ENCODE measurements around the gene RBM34. TPM values are rescaled to one million over a fixed set of nuclear protein-coding genes. Genes with fewer than 3 reads are reported as not detected.

RBM34 gene
- total and polyA plus RNA-seq, 2 donors (not counting 3 experiments of a cell fraction or from before 2014, with no cell fraction given): 16.1 to 80.7 TPM

GRCh38 chr1:235207209-235207565, 46.1 kb upstream of the RBM34 start:
- H3K36me3 ChIP-seq (ENCODE audit: control insufficient read depth in 2 of 2, extremely low read depth in 1 of 2, insufficient read depth in 2 of 2, low read length in 2 of 2): peaks cover 1 to 2% of the 10 kb centered on the region in 2 experiments
- dilution Hi-C loops (cut with MboI; ENCODE audit: extremely low pct_ligation_motif_present, low sequenced_read_pairs): no loop called here

More at GRCh38 chr1:235207209-235207565, 46.1 kb upstream of the RBM34 start:
- H3K4me3 ChIP-seq (replicated peaks in 1 of 3; ENCODE audit: insufficient read depth in 1 of 3, low read depth in 1 of 3, low read length in 3 of 3): no peak overlapping the region
- TF ChIP-seq GATA2 (IDR thresholded peaks at IDR 0.05; ENCODE audit: insufficient read depth, insufficient read length, low read depth, low read length) (no peak), POLR2A (IDR thresholded peaks at IDR 0.05; ENCODE audit: low read depth, low read length) (no peak), MYC (IDR thresholded peaks at IDR 0.05; ENCODE audit: low read depth, low read length) (no peak), JUN (IDR thresholded peaks at IDR 0.05; ENCODE audit: borderline replicate concordance, insufficient read depth, insufficient read length, low read depth) (no peak), POLR2AphosphoS5 (IDR thresholded peaks at IDR 0.05; ENCODE audit: insufficient read depth, low read depth, low read length) (no peak), EZH2 (IDR thresholded peaks at IDR 0.05; ENCODE audit: borderline replicate concordance, low read depth, low read length, severe bottlenecking) (no peak), FOS (IDR thresholded peaks at IDR 0.05; ENCODE audit: borderline replicate concordance, insufficient read depth, low read length) (no peak)
- TF ChIP-seq, protein P1, sequence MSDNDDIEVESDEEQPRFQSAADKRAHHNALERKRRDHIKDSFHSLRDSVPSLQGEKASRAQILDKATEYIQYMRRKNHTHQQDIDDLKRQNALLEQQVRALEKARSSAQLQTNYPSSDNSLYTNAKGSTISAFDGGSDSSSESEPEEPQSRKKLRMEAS (IDR thresholded peaks at IDR 0.05; ENCODE audit: insufficient read depth, insufficient read length): no peak
- TF ChIP-seq, protein P2, sequence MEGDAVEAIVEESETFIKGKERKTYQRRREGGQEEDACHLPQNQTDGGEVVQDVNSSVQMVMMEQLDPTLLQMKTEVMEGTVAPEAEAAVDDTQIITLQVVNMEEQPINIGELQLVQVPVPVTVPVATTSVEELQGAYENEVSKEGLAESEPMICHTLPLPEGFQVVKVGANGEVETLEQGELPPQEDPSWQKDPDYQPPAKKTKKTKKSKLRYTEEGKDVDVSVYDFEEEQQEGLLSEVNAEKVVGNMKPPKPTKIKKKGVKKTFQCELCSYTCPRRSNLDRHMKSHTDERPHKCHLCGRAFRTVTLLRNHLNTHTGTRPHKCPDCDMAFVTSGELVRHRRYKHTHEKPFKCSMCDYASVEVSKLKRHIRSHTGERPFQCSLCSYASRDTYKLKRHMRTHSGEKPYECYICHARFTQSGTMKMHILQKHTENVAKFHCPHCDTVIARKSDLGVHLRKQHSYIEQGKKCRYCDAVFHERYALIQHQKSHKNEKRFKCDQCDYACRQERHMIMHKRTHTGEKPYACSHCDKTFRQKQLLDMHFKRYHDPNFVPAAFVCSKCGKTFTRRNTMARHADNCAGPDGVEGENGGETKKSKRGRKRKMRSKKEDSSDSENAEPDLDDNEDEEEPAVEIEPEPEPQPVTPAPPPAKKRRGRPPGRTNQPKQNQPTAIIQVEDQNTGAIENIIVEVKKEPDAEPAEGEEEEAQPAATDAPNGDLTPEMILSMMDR (IDR thresholded peaks at IDR 0.05; ENCODE audit: extremely low read depth in 1 of 2, insufficient read depth in 1 of 2, low read depth in 1 of 2, low read length in 2 of 2): no peak
- no TSS peak for BruUV-seq (replicated peaks)
- intact Hi-C loops (cut with micrococcal nuclease): no loop called here
- no peak overlapping the region for H3K27ac ChIP-seq (ENCODE audit: insufficient read depth, low read depth, low read length)
- no peak overlapping the region for H2AFZ ChIP-seq (ENCODE audit: low read depth, low read length)
- DNase-seq (ENCODE audit: low read depth, low spot score): no peak
- ChIA-PET CTCF (interaction anchor here (0.5 kb wide), 1 partner anchor 62 kb away, joined by 4 read pairs; no protein-coding TSS in a partner anchor), POLR2A (no interaction called here)
- no peaks in the 10 kb centered on the region for H3K4me1 ChIP-seq (ENCODE audit: control insufficient read depth, extremely low read depth, insufficient read depth, low read length)
- H3K79me2 ChIP-seq (ENCODE audit: control insufficient read depth, insufficient read depth, low read length): no peaks in the 10 kb centered on the region
- no peaks in the 10 kb centered on the region for H3K9me1 ChIP-seq (replicated peaks; ENCODE audit: control insufficient read depth, extremely low read depth, insufficient read depth, low read length)
- no peaks in the 10 kb centered on the region for H3K27me3 ChIP-seq (ENCODE audit: control insufficient read depth in 2 of 2, insufficient read depth in 2 of 2, low read length in 2 of 2)
- no peak overlapping the region for H3K4me2 ChIP-seq (ENCODE audit: insufficient read depth, low read length)
- H3K9me3 ChIP-seq (replicated peaks; ENCODE audit: control insufficient read depth, insufficient read depth, low read length): no peaks in the 10 kb centered on the region
- H4K20me1 ChIP-seq (replicated peaks; ENCODE audit: control insufficient read depth, extremely low read depth, insufficient read depth, low read length): no peaks in the 10 kb centered on the region
- FAIRE-seq: no peak
- no peak overlapping the region for H3K9ac ChIP-seq (replicated peaks; ENCODE audit: extremely low read depth, insufficient read depth, low read length)
